Gastroesophageal sphincter (tissue), 3 donors: ENCODE data around the gene ST7.

ENCODE experiments used
- EP300 ChIP-seq: sonication (generic); formaldehyde crosslinking; IDR thresholded peaks from one replicate; pipeline ENCODE4 v1.6.1; 2017; ENCODE audit warnings: antibody characterized with exemption, mild to moderate bottlenecking
- POLR2A ChIP-seq, 2 donors: fragments of 450-650 bp; IDR thresholded peaks; one replicate each; pipeline ENCODE4 v1.6.1; 2017; ENCODE audit warnings: antibody characterized with exemption in 2 of 2, mild to moderate bottlenecking in 2 of 2, moderate library complexity in 1 of 2
- POLR2AphosphoS5 ChIP-seq: sonication (generic); formaldehyde crosslinking; IDR thresholded peaks from one replicate; pipeline ENCODE4 v1.6.1; 2017; ENCODE audit warnings: antibody characterized with exemption
- TF ChIP-seq, protein P1 (sequence below), 4 experiments: fragments of 200-600 bp in 2 of 4; fragments of 450-650 bp in 2 of 4; sonication (generic) in 1 of 4; IDR thresholded peaks; one replicate each; pipeline ENCODE4 v1.5.1; 2017 to 2019; ENCODE audit warnings: antibody characterized with exemption in 4 of 4, mild to moderate bottlenecking in 2 of 4, moderate library complexity in 2 of 4

DNA sequence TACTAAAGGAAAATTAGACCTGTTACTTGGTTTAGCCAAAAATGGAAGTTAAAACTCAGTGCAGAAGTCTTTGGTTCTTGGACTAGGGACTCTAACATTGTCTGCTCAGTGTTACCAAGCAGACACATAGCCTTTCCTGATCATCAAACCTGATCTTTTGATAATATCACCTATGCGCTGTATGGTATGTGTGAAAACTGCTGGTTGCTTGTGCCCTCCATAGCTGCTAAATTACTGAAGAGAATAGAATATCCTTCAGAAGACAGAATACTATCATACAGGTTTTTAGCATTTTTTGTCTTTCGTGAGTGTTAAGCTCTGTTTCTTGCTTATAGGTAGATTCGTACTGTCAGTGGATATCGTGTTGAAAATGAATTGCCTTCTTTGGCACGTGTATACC lies 68.7 kb downstream of the ST7 start:
- TF ChIP-seq, protein P1, sequence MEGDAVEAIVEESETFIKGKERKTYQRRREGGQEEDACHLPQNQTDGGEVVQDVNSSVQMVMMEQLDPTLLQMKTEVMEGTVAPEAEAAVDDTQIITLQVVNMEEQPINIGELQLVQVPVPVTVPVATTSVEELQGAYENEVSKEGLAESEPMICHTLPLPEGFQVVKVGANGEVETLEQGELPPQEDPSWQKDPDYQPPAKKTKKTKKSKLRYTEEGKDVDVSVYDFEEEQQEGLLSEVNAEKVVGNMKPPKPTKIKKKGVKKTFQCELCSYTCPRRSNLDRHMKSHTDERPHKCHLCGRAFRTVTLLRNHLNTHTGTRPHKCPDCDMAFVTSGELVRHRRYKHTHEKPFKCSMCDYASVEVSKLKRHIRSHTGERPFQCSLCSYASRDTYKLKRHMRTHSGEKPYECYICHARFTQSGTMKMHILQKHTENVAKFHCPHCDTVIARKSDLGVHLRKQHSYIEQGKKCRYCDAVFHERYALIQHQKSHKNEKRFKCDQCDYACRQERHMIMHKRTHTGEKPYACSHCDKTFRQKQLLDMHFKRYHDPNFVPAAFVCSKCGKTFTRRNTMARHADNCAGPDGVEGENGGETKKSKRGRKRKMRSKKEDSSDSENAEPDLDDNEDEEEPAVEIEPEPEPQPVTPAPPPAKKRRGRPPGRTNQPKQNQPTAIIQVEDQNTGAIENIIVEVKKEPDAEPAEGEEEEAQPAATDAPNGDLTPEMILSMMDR (IDR thresholded peaks at IDR 0.05) = no peak
- TF ChIP-seq POLR2AphosphoS5 = no peak
- TF ChIP-seq POLR2A (IDR thresholded peaks at IDR 0.05) = no peak
- TF ChIP-seq EP300 = no peak
